ENCODE data around the gene NSG1. TPM values are rescaled to one million over a fixed set of nuclear protein-coding genes. Genes with fewer than 3 reads are reported as not detected.

Gene NSG1
- 52.4 and 55.0 TPM in 2 replicates for total RNA-seq
- long read RNA-seq, transcript NSG1-201 (6 exons, 2,650 nt) = minor isoform, 11 of 104 reads
- long read RNA-seq, transcript NSG1-203 (5 exons, 2,254 nt) = major isoform, 37 of 104 reads
- long read RNA-seq, partial matches to known transcripts = 54 of 104 reads
- long read RNA-seq, other reads (novel, unspliced or antisense) = 2 of 104 reads

GRCh38 chr4:4386736-4387392 is at the start of gene NSG1:
Gene NSG1 (plus strand): TSS chr4:4387102. CDS start chr4:4387630, 528 bp downstream.
- H3K4me3 Mint-ChIP-seq (ENCODE audit: low read depth) = peak within 1 kb of the TSS; percentile 79
- TF ChIP-seq CTCF (IDR thresholded peaks at IDR 0.05; ENCODE audit: unreplicated experiment) = no peak
- peaks cover 60% of the 10 kb centered on the region for H3K27me3 Mint-ChIP-seq
- no peaks in the 10 kb centered on the region for H3K9me3 Mint-ChIP-seq (ENCODE audit: low read depth)
- peak; percentile 55 for DNase-seq (ENCODE audit: low spot score, unreplicated experiment)
- peaks cover 7% of the 10 kb centered on the region for H3K36me3 Mint-ChIP-seq (ENCODE audit: insufficient read depth)
- H3K4me1 Mint-ChIP-seq (ENCODE audit: low read depth) = peaks cover 13% of the 10 kb centered on the region
- H3K27ac Mint-ChIP-seq = peak within 1 kb of the TSS; percentile 29

- Mint-ChIP-seq H3K4me3 (ENCODE audit: low read depth) (no peak overlapping the region), H3K27ac (no peak overlapping the region), H3K27me3 (peaks cover 24% of the 10 kb centered on the region), H3K36me3 (ENCODE audit: insufficient read depth) (no peaks in the 10 kb centered on the region), H3K9me3 (ENCODE audit: low read depth) (no peaks in the 10 kb centered on the region), H3K4me1 (ENCODE audit: low read depth) (peaks cover 3% of the 10 kb centered on the region)
- no peak for TF ChIP-seq CTCF (IDR thresholded peaks at IDR 0.05; ENCODE audit: unreplicated experiment)
- no peak for DNase-seq (ENCODE audit: low spot score, unreplicated experiment)
These were observed 48.5 kb upstream of the NSG1 start for GRCh38 chr4:4338210-4339001.

GRCh38 chr4:4339504-4340085 is 47.3 kb upstream of the NSG1 start:
- no peak for TF ChIP-seq CTCF (IDR thresholded peaks at IDR 0.05; ENCODE audit: unreplicated experiment)
- no peaks in the 10 kb centered on the region for H3K36me3 Mint-ChIP-seq (ENCODE audit: insufficient read depth)
- no peaks in the 10 kb centered on the region for H3K9me3 Mint-ChIP-seq (ENCODE audit: low read depth)
- H3K27me3 Mint-ChIP-seq = peaks cover 22% of the 10 kb centered on the region
- H3K4me1 Mint-ChIP-seq (ENCODE audit: low read depth) = peaks cover 3% of the 10 kb centered on the region
- no peak for DNase-seq (ENCODE audit: low spot score, unreplicated experiment)
- peak overlapping the region; percentile 26 for H3K27ac Mint-ChIP-seq
- no peak overlapping the region for H3K4me3 Mint-ChIP-seq (ENCODE audit: low read depth)

- no peak for TF ChIP-seq CTCF (IDR thresholded peaks at IDR 0.05; ENCODE audit: unreplicated experiment)
- peaks cover 22% of the 10 kb centered on the region for H3K27me3 Mint-ChIP-seq
These were observed 44.8 kb upstream of the NSG1 start for GRCh38 chr4:4341861-4342650.

More at GRCh38 chr4:4341861-4342650, 44.8 kb upstream of the NSG1 start:
- Mint-ChIP-seq H3K4me3 (ENCODE audit: low read depth) (no peak overlapping the region), H3K4me1 (ENCODE audit: low read depth) (no peaks in the 10 kb centered on the region), H3K27ac (no peak overlapping the region), H3K9me3 (ENCODE audit: low read depth) (no peaks in the 10 kb centered on the region), H3K36me3 (ENCODE audit: insufficient read depth) (no peaks in the 10 kb centered on the region)
- DNase-seq (ENCODE audit: low spot score, unreplicated experiment) = no peak
